GM21723 (cell line): ENCODE results near the gene SLC5A11.
"Not testable (repeated sequence)": the region's sequence is repeated elsewhere in the genome, so short reads cannot be mapped to it uniquely, and the experiment has no call there.

ENCODE experiments used
- ATAC-seq: cut with Tn5 transposase; IDR thresholded peaks from one replicate; pipeline ENCODE4 v1.9.1; 2021; ENCODE audit warnings: mild to moderate bottlenecking, moderate library complexity; ENCODE audit not compliant: unreplicated experiment

Gene SLC5A11

DNA sequence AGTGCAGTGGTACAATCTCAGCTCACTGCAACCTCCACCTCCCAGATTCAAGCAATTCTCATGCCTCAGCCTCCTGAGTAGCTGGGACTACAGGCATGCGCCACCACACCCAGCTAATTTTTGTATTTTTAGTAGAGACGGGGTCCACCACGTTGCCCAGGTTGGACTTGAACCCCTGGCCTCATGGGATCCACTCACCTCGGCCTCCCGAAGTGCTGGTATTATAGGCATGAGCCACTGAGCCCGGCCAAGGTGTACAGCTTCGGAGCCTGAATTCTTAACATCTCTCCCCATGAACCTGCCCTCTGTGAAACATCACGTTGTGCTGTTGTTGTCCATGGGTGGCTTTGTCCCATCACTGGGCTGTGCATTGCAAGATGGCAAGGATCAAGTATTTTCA lies 11.1 kb downstream of the SLC5A11 start:
- ATAC-seq: not testable (repeated sequence)

DNA sequence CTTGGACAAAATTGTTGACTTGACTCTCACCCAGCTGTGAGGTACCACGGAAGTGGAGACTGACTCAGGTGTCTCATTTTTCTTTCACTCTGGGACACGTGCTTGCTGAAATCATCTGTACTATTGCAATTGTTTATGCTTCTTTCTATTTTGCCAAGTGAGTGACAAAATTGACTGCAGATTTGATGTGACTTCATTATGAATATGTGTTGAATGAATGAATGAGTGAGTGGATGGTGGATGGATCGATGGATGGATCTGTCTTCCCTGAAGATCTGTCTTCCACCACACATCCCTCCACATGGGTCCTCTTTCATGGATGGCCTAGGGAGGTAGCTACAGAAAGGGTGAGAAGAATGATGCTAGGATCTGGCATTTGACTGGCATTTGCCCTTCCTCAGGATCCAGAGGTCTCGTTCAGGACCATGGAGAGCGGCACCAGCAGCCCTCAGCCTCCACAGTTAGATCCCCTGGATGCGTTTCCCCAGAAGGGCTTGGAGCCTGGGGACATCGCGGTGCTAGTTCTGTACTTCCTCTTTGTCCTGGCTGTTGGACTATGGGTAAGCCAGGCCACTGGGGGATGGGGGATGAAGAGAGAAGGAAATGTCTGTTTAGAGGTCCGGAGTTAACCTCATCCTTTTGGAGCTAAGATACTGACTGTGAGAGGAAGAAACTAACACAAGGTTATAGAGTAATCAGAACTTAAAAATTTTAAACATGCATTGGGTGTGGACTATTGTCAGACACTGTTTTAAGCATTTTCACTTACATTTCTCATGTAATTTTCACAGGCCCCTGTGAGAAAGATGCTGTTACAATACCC lies 12.7 kb downstream of the SLC5A11 start:
- no peak for ATAC-seq

- ATAC-seq: no peak
Measured at GRCh38 chr16:24861461-24861860, 15.7 kb downstream of the SLC5A11 start.

DNA sequence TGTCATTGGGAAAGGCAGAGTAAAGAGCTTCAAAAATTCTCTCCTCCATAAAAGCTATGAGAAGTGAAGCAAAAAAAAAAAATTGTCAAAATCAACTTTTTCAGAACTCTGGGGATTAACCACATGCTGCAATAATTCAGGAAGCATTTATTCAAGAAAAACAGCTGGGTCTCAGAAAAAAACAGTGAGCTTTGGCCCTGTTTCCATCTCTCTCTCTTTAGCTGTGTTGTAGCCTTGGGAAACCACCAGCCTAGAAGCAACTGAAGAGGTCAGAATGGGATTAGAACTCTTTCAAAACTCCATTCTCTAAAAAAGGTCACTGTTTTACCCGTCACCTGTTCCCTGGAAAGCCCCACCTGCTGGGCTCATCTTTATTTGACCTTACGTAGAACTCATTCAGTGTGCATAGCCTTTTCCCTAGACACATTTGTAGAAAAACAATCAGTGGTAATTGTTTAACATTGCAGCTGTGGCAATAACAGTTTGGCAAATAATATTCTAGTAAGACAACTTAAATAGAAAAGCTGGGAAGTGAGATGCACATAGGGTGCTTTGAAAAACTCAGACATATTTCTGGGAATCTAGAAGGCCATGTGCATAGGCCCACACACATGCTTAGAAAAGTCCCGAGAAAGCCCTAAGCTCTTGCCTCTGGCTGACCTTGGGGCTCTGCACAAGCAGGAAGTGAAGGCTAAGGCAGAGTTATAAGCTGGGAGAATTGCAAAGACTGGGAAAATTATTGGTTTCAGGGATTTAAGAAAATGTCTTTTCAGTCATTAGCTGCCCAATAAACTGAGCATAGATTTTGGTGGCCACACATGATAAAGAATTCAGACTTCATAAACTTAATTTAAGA lies 18.0 kb downstream of the SLC5A11 start:
- no peak for ATAC-seq

- ATAC-seq: no peak
Measured at GRCh38 chr16:24869033-24869432, 23.3 kb downstream of the SLC5A11 start.

DNA sequence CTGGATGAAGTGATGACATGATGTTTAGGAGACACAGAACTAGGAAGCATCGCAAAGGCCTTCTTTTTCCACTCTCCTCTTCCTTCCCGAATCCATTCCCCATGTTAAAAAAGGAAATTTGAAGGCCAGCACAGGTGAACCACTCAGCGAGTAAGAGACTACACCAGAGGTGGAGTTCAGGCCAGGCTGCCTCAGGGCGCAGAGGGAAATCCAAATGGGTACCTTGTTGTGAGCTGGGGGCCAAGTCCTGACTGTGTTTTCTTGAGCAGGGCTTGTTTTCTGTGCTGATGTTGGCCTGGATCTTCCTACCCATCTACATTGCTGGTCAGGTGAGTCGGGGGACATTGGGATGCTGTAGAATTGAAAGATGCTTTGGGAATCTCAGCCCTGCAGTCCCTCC lies 26.1 kb downstream of the SLC5A11 start:
- ATAC-seq: no peak

DNA sequence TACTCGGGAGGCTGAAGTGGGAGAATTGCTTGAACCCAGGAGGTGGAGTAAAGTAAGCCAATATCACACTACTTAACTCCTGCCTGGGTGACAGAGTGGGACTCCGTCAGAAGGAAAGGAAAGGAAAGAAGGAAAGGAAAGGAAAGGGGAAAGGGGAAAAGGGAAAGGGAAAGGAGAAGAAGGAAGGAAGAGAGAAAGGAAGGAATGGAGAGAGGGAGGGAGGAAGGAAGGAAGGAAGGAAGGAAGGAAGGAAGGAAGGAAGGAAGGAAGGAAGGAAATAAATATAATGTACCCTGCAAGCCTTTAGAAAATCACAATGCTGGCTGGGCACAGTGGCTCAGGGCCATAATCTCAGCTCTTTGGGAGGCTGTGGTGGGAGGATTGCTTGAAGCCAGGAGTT lies 27.3 kb downstream of the SLC5A11 start:
- ATAC-seq: no peak

GRCh38 chr16:24875466-24875865 lies 29.7 kb downstream of the SLC5A11 start:
- ATAC-seq: no peak

- no peak for ATAC-seq
Measured at GRCh38 chr16:24876231-24876630, 30.5 kb downstream of the SLC5A11 start.

GRCh38 chr16:24879684-24880083 lies 33.9 kb downstream of the SLC5A11 start:
- no peak for ATAC-seq

DNA sequence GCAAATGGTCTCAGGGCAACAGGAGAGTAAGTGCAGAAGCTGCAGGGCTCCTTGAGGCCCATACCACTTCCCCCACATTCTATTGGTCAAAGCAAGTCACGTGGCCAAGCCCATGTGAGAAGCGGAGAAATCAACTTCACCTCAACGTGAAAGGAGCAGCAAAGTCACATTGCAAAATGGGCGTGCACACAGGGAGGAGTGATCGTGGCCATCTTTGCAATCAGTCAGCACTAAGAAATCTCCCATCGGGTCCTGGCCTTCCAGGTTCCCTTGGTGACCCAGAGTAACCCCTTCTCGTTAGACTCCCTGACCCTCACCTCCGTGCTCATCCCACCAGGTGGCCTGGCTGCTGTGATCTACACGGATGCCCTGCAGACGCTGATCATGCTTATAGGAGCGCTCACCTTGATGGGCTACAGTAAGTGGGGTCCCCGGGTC lies 38.0 kb downstream of the SLC5A11 start:
- no peak for ATAC-seq

DNA sequence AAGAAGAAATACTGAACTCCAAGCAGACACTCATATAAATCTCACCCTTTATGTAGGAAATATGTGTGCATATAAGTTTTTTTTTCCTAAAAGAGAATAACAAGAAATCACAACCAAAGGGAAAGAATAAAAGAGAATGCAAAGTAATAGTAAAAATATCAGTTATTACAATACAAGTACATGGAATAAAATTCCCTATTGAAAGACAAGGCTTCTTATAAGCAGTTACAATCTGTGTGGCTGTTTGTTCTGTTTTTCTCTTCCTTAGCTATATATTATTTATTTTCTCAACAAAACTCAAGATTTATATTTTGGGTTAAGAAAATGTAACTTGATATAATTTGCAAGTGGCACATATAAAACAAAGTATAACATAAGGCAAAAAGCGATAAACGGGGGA lies 41.7 kb downstream of the SLC5A11 start:
- ATAC-seq: no peak

- ATAC-seq: no peak
Measured at GRCh38 chr16:24890746-24891145, 45.0 kb downstream of the SLC5A11 start.

DNA sequence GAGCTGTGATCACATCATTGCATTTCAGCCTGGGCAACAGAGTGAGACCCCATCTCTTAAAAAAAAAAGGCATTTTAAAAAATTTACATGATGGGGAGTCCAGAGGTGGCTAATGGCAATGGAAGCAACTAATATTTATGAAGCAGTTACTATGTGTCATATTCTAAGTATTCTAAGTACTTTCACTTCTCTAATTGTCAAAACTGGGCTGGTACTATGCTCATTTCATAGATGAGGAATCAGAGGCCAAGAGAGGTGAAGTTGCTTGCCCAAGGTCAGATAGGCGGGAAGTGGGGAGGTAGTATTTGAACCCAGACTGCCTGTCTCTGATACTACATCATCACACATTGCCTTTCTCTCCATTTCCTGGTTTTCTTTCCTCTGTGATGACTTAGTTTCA lies 50.7 kb downstream of the SLC5A11 start:
- no peak for ATAC-seq

DNA sequence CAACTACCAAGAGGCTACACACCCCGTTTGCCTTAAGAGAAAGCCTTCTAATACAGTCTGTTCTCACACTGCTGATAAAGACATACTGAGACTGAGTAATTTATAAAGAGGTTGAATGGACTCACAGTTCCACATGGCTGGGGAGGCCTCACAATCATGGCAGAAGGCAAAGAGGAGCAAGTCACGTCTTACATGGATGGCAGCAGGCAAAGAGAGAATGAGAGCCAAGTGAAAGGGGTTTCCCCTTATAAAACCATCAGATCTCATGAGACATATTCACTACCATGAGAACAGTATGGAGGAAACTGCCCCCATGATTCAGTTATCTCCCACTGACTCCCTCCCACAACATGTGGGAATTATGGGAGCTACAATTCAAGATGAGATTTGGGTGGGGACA lies 51.8 kb downstream of the SLC5A11 start:
- not testable (repeated sequence) for ATAC-seq

DNA sequence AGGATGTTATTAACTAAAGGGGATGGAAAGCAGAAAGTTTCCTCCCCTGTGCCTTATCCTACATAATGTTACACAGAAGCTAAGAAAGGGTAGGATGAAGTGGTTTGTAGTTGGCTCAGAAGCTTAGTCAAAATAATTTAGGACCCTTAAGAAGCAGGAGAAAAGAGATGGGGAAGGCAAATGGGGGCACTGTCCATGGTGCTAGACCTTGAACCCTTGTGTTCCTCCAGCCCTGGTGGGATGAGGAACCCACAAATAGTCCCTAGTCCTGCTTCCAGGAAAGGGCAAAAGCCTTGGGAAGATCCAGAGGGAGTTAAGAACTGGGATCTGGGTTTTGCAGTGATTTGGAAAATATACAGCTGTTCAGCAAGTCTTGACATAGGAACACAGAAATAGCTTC lies 54.5 kb downstream of the SLC5A11 start:
- no peak for ATAC-seq

DNA sequence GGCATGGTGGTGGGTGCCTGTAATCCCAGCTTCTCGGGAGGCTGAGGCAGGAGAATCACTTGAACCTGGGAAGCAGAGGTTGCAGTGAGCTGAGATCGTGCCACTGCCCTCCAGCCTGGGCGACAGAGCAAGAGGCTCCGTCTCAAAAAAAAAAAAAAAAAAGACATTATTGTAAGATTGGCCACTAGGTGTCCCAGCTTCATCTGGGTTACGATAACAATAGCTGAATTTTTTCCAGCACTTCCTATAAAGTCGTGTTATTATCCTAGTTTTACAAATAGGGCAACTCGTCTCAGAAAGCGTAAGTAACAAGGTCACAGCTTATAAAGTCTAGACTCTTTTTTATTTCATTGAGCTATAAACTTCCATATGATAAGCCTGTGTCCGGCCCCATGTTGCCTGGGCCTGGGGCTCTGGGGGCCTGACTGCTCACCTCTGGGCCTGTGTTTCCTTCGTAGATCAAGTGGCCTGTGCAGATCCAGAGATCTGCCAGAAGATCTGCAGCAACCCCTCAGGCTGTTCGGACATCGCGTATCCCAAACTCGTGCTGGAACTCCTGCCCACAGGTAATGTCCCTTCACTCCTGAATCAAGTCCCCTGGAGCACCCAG lies 60.5 kb downstream of the SLC5A11 start:
- no peak for ATAC-seq

DNA sequence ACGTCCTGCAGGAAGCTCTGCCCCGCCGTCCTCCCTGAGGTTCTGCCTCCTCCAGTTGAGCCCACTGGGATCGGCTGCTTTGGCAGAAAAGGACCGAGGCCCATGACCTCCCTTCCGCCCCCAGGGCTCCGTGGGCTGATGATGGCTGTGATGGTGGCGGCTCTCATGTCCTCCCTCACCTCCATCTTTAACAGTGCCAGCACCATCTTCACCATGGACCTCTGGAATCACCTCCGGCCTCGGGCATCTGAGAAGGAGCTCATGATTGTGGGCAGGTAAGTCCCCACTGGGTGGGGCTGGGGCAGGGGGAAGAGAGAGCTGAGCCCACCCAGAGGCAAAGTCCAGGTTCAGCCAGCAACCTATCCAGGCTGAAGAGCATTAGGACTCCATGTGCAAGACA lies 61.1 kb downstream of the SLC5A11 start:
- no peak for ATAC-seq

- ATAC-seq: no peak
Measured at GRCh38 chr16:24908716-24909115, 63.0 kb downstream of the SLC5A11 start.

DNA sequence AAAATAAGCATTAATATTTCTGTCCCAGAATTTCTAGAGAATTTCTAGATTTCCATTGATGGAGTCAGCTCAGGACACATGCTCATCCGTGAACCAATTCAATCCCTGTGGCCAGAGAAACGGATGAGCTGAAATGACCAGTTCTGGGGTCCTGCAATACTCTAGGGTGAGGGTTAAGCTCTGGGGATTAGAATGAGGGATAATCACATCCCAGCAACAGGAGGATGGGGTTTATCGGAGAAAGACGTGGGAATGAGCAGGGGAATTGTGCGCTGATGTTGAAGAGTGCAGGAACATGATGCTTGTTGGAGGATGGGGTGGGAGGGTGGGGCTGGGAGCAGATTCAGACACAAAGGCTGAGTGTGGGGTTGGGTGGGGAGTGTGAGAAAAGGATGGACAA lies 64.1 kb downstream of the SLC5A11 start:
- no peak for ATAC-seq

GRCh38 chr16:24915019-24915418 lies 69.3 kb downstream of the SLC5A11 start:
- no peak for ATAC-seq

DNA sequence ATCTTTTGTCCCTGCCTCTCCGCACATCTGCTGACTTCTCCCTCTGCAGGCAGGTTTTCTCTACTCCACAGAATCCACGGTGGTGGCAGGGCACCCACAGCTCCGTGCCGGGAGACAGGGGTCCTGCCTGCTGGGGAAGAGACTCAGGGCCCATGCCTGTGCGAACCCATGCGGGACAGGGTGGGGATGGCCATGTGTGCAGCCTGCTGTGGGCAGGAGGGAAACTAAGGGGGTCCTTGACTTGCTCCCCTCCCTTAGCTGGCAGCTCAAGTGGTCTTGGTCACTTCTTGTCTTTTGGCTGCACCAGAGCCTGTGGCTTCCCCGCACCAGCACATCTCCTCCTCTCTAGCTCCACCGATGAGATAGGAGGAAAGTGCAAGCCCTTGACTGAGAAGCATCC lies 69.8 kb downstream of the SLC5A11 start:
- no peak for ATAC-seq
